Measurements from ENCODE around the gene TOR2A. TPM values are rescaled to one million over a fixed set of nuclear protein-coding genes. Genes with fewer than 3 reads are reported as not detected.

The TOR2A gene
- total and polyA plus RNA-seq, 2 of the 8 experiments (the other 6 are each of a cell fraction or from before 2014, with no cell fraction given) = 18.7 to 24.9 TPM

Other genes starting within 250 kb of the TOR2A start
- gene STXBP1, start 123.0 kb downstream of the TOR2A start, total RNA-seq (2021; fragmentation: NEBNext Ultra II Directional; extraction: Animal tissue kit (Norgen Biotek cat#: 25700)) = 60.9 and 61.9 TPM in 2 replicates
- gene STXBP1, start 123.0 kb downstream of the TOR2A start, polyA plus RNA-seq (2011; rRNA removed) = 11.5 and 19.4 TPM in 2 replicates
- gene CFAP157, start 28.3 kb downstream of the TOR2A start, total RNA-seq (2021; fragmentation: NEBNext Ultra II Directional; extraction: Animal tissue kit (Norgen Biotek cat#: 25700)) = not detected in 2 replicates
- 0.05 TPM in 1 of 2 replicates, not detected in the other for gene CFAP157, start 28.3 kb downstream of the TOR2A start, polyA plus RNA-seq (2011; rRNA removed)
- 11.1 and 11.2 TPM in 2 replicates for gene PTRH1, start 19.6 kb downstream of the TOR2A start, total RNA-seq (2021; fragmentation: NEBNext Ultra II Directional; extraction: Animal tissue kit (Norgen Biotek cat#: 25700))
- gene PTRH1, start 19.6 kb downstream of the TOR2A start, polyA plus RNA-seq (2011; rRNA removed) = 19.8 and 26.4 TPM in 2 replicates
- gene TTC16, start 19.2 kb downstream of the TOR2A start, total RNA-seq (2021; fragmentation: NEBNext Ultra II Directional; extraction: Animal tissue kit (Norgen Biotek cat#: 25700)) = not detected in 2 replicates
- 0.03 TPM in 2 replicates for gene TTC16, start 19.2 kb downstream of the TOR2A start, polyA plus RNA-seq (2011; rRNA removed)
- 6.4 and 7.3 TPM in 2 replicates for gene SH2D3C, start 43.4 kb upstream of the TOR2A start, total RNA-seq (2021; fragmentation: NEBNext Ultra II Directional; extraction: Animal tissue kit (Norgen Biotek cat#: 25700))
- gene SH2D3C, start 43.4 kb upstream of the TOR2A start, polyA plus RNA-seq (2011; rRNA removed) = 8.1 and 12.3 TPM in 2 replicates
- gene CDK9, start 50.7 kb upstream of the TOR2A start, total RNA-seq (2021; fragmentation: NEBNext Ultra II Directional; extraction: Animal tissue kit (Norgen Biotek cat#: 25700)) = 86.3 and 87.5 TPM in 2 replicates
- 69.1 and 94.0 TPM in 2 replicates for gene CDK9, start 50.7 kb upstream of the TOR2A start, polyA plus RNA-seq (2011; rRNA removed)
- 62.4 and 63.7 TPM in 2 replicates for gene FPGS, start 67.6 kb upstream of the TOR2A start, total RNA-seq (2021; fragmentation: NEBNext Ultra II Directional; extraction: Animal tissue kit (Norgen Biotek cat#: 25700))
- 83.0 and 125 TPM in 2 replicates for gene FPGS, start 67.6 kb upstream of the TOR2A start, polyA plus RNA-seq (2011; rRNA removed)
- 4.2 and 4.4 TPM in 2 replicates for gene ENG, start 119.4 kb upstream of the TOR2A start, total RNA-seq (2021; fragmentation: NEBNext Ultra II Directional; extraction: Animal tissue kit (Norgen Biotek cat#: 25700))
- 1.8 and 3.2 TPM in 2 replicates for gene ENG, start 119.4 kb upstream of the TOR2A start, polyA plus RNA-seq (2011; rRNA removed)
- 35.9 and 37.9 TPM in 2 replicates for gene AK1, start 142.4 kb upstream of the TOR2A start, total RNA-seq (2021; fragmentation: NEBNext Ultra II Directional; extraction: Animal tissue kit (Norgen Biotek cat#: 25700))
- gene AK1, start 142.4 kb upstream of the TOR2A start, polyA plus RNA-seq (2011; rRNA removed) = 39.2 and 44.1 TPM in 2 replicates
- 37.7 and 43.7 TPM in 2 replicates for gene ST6GALNAC6, start 164.3 kb upstream of the TOR2A start, total RNA-seq (2021; fragmentation: NEBNext Ultra II Directional; extraction: Animal tissue kit (Norgen Biotek cat#: 25700))
- 64.4 and 72.9 TPM in 2 replicates for gene ST6GALNAC6, start 164.3 kb upstream of the TOR2A start, polyA plus RNA-seq (2011; rRNA removed)
- 21.8 and 27.0 TPM in 2 replicates for gene ST6GALNAC4, start 181.7 kb upstream of the TOR2A start, total RNA-seq (2021; fragmentation: NEBNext Ultra II Directional; extraction: Animal tissue kit (Norgen Biotek cat#: 25700))
- gene ST6GALNAC4, start 181.7 kb upstream of the TOR2A start, polyA plus RNA-seq (2011; rRNA removed) = 34.1 and 49.5 TPM in 2 replicates
- 12.2 and 13.4 TPM in 2 replicates for gene PIP5KL1, start 195.5 kb upstream of the TOR2A start, total RNA-seq (2021; fragmentation: NEBNext Ultra II Directional; extraction: Animal tissue kit (Norgen Biotek cat#: 25700))
- 15.4 and 27.4 TPM in 2 replicates for gene PIP5KL1, start 195.5 kb upstream of the TOR2A start, polyA plus RNA-seq (2011; rRNA removed)
- gene DPM2, start 202.6 kb upstream of the TOR2A start, total RNA-seq (2021; fragmentation: NEBNext Ultra II Directional; extraction: Animal tissue kit (Norgen Biotek cat#: 25700)) = 45.4 and 48.8 TPM in 2 replicates
- 95.4 and 110 TPM in 2 replicates for gene DPM2, start 202.6 kb upstream of the TOR2A start, polyA plus RNA-seq (2011; rRNA removed)
- gene EEIG1, start 245.7 kb upstream of the TOR2A start, total RNA-seq (2021; fragmentation: NEBNext Ultra II Directional; extraction: Animal tissue kit (Norgen Biotek cat#: 25700)) = 50.8 and 51.3 TPM in 2 replicates
- 29.8 and 61.0 TPM in 2 replicates for gene EEIG1, start 245.7 kb upstream of the TOR2A start, polyA plus RNA-seq (2011; rRNA removed)